ENCODE measurements around the gene PCDHGA11. TPM values are rescaled to one million over a fixed set of nuclear protein-coding genes. Genes with fewer than 3 reads are reported as not detected.
"Not testable (repeated sequence)": the region's sequence is repeated elsewhere in the genome, so short reads cannot be mapped to it uniquely, and the experiment has no call there.

PCDHGA11 gene
- total RNA-seq, 1 donor from 2014 or later: 1.8 TPM

- TF ChIP-seq CTCF (conservative IDR thresholded peaks at IDR 0.05): no peak
- peaks cover 33% of the 10 kb centered on the region for H3K9me3 Mint-ChIP-seq
- H3K4me3 Mint-ChIP-seq: peak overlapping the region; percentile 81
- H3K36me3 Mint-ChIP-seq (ENCODE audit: low read depth): peaks cover 62% of the 10 kb centered on the region
- H3K27me3 Mint-ChIP-seq (ENCODE audit: low read depth): peaks cover 22% of the 10 kb centered on the region
- no peak for DNase-seq (ENCODE audit: low read depth, low spot score)
- peaks cover 44% of the 10 kb centered on the region for H3K4me1 Mint-ChIP-seq
- no peak overlapping the region for H3K27ac Mint-ChIP-seq (ENCODE audit: unreplicated experiment)
These were observed 11.1 kb upstream of the PCDHGA11 start for GRCh38 chr5:141409598-141410306.

- Mint-ChIP-seq H3K9me3 (peaks cover 32% of the 10 kb centered on the region), H3K4me3 (peak overlapping the region; percentile 31), H3K4me1 (peaks cover 44% of the 10 kb centered on the region), H3K27me3 (ENCODE audit: low read depth) (peaks cover 22% of the 10 kb centered on the region), H3K27ac (ENCODE audit: unreplicated experiment) (no peak overlapping the region), H3K36me3 (ENCODE audit: low read depth) (peaks cover 69% of the 10 kb centered on the region)
- no peak for TF ChIP-seq CTCF (conservative IDR thresholded peaks at IDR 0.05)
- no peak for DNase-seq (ENCODE audit: low read depth, low spot score)
These were observed 9.3 kb upstream of the PCDHGA11 start for GRCh38 chr5:141411575-141411974.

GRCh38 chr5:141412854-141413539 lies 7.9 kb upstream of the PCDHGA11 start, which contains the start of gene PCDHGA10:
PCDHGA10 (plus strand) TSS chr5:141412987; CDS start chr5:141413176, 189 bp downstream.
- H3K27me3 Mint-ChIP-seq (ENCODE audit: low read depth): peaks cover 22% of the 10 kb centered on the region
- peak; percentile 37 for DNase-seq (ENCODE audit: low read depth, low spot score)
- peaks cover 73% of the 10 kb centered on the region for H3K36me3 Mint-ChIP-seq (ENCODE audit: low read depth)
- peak within 1 kb of the TSS; percentile 75 for H3K27ac Mint-ChIP-seq (ENCODE audit: unreplicated experiment)
- TF ChIP-seq CTCF (conservative IDR thresholded peaks at IDR 0.05): peak; percentile 76
- peaks cover 38% of the 10 kb centered on the region for H3K4me1 Mint-ChIP-seq
- peaks cover 34% of the 10 kb centered on the region for H3K9me3 Mint-ChIP-seq
- H3K4me3 Mint-ChIP-seq: peak within 1 kb of the TSS; percentile 94

GRCh38 chr5:141413540-141414069 lies 7.2 kb upstream of the PCDHGA11 start:
- H3K4me1 Mint-ChIP-seq: peaks cover 33% of the 10 kb centered on the region
- H3K4me3 Mint-ChIP-seq: peak overlapping the region; percentile 94
- DNase-seq (ENCODE audit: low read depth, low spot score): no peak
- H3K27me3 Mint-ChIP-seq (ENCODE audit: low read depth): peaks cover 22% of the 10 kb centered on the region
- TF ChIP-seq CTCF (conservative IDR thresholded peaks at IDR 0.05): no peak
- peaks cover 36% of the 10 kb centered on the region for H3K9me3 Mint-ChIP-seq
- peaks cover 73% of the 10 kb centered on the region for H3K36me3 Mint-ChIP-seq (ENCODE audit: low read depth)
- peak overlapping the region; percentile 75 for H3K27ac Mint-ChIP-seq (ENCODE audit: unreplicated experiment)

GRCh38 chr5:141414548-141415274 lies 6.1 kb upstream of the PCDHGA11 start:
- Mint-ChIP-seq H3K27me3 (ENCODE audit: low read depth) (peaks cover 21% of the 10 kb centered on the region), H3K4me1 (peaks cover 28% of the 10 kb centered on the region), H3K36me3 (ENCODE audit: low read depth) (peaks cover 70% of the 10 kb centered on the region), H3K4me3 (peak overlapping the region; percentile 79), H3K9me3 (peaks cover 35% of the 10 kb centered on the region)
- not testable (repeated sequence) for H3K27ac Mint-ChIP-seq (ENCODE audit: unreplicated experiment); DNase-seq (ENCODE audit: low read depth, low spot score)

GRCh38 chr5:141415275-141415618 lies 5.6 kb upstream of the PCDHGA11 start:
- Mint-ChIP-seq H3K4me3 (peak overlapping the region; percentile 66), H3K4me1 (peaks cover 26% of the 10 kb centered on the region), H3K9me3 (peaks cover 36% of the 10 kb centered on the region), H3K27me3 (ENCODE audit: low read depth) (peaks cover 19% of the 10 kb centered on the region), H3K36me3 (ENCODE audit: low read depth) (peaks cover 72% of the 10 kb centered on the region)
- H3K27ac Mint-ChIP-seq (ENCODE audit: unreplicated experiment); DNase-seq (ENCODE audit: low read depth, low spot score): not testable (repeated sequence)
